ENCODE measurements around the gene SLC10A3.
A peak's percentile ranks its signal among the peaks of the same experiment; 100 is the strongest.

Gene SLC10A3

DNA sequence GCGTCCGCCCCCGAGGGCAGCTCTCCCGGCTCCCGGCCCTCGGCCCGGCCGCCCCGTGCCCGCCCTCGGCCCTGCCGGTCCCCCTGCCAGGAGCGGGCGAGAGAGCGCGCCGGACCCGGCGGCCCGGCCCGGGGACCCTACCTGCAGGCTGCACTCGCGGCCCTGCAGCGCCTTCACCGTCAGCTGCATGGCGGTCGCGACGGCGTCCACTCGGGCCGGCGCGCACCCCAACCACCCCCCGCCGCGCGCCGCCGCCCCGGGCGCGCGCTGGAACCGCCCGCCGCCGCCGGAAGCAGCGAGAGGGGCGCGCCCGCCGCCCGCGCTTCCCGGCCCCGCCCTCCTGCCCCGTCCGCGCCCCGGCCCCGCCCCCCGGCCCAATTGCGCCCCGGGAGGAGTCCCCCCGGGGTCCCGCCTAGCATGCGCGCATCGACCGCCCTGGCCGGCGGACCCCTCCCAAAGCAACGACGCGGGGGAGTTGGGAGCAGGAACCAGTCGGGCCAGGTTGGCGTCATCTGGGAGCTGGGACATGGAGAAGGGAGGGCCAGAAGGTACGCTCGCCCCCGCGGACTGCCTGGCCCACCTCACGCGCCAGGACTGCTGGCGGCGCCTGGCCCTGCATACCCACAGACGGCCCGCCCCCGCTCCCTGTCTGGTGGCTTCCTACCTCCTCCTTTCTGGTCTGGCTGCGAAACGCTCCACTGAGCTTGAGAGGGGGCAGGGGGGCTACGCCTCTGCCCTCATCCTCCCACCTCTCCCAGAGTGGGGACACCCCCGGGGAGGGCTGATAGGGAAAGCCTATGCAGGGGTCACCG is 3.8 kb downstream of the SLC10A3 start, which contains the start of gene UBL4A:
TSS of gene UBL4A (minus strand) at position 220 of the 812 bp plus-strand sequence. CDS start at position 189, 31 bp downstream.
- peak; percentile 85 for DNase-seq (ENCODE audit: low spot score)
- TF ChIP-seq, protein P1, sequence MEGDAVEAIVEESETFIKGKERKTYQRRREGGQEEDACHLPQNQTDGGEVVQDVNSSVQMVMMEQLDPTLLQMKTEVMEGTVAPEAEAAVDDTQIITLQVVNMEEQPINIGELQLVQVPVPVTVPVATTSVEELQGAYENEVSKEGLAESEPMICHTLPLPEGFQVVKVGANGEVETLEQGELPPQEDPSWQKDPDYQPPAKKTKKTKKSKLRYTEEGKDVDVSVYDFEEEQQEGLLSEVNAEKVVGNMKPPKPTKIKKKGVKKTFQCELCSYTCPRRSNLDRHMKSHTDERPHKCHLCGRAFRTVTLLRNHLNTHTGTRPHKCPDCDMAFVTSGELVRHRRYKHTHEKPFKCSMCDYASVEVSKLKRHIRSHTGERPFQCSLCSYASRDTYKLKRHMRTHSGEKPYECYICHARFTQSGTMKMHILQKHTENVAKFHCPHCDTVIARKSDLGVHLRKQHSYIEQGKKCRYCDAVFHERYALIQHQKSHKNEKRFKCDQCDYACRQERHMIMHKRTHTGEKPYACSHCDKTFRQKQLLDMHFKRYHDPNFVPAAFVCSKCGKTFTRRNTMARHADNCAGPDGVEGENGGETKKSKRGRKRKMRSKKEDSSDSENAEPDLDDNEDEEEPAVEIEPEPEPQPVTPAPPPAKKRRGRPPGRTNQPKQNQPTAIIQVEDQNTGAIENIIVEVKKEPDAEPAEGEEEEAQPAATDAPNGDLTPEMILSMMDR (IDR thresholded peaks at IDR 0.05; ENCODE audit: extremely low read depth, missing control alignments) = no peak

DNA sequence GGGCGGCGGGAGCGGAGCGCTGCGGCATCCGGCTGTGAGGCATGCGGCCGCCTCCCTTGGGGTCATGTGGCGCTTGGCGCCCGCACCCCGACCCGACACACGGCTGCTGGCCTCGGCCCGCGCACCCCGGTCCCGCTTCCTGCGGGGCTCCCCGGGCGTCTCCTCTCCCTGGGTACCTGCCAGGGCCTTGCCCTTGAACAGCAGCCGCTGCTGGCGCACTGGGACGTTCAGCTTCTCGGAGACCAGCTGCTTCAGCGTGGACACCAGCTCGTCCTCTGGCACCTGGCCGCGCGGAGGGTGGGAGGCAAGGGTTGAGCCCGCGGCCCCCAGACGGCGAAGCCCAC is 4.4 kb downstream of the SLC10A3 start:
- TF ChIP-seq, protein P1 (IDR thresholded peaks at IDR 0.05; ENCODE audit: extremely low read depth, missing control alignments) = no peak
- no peak for DNase-seq (ENCODE audit: low spot score)

DNA sequence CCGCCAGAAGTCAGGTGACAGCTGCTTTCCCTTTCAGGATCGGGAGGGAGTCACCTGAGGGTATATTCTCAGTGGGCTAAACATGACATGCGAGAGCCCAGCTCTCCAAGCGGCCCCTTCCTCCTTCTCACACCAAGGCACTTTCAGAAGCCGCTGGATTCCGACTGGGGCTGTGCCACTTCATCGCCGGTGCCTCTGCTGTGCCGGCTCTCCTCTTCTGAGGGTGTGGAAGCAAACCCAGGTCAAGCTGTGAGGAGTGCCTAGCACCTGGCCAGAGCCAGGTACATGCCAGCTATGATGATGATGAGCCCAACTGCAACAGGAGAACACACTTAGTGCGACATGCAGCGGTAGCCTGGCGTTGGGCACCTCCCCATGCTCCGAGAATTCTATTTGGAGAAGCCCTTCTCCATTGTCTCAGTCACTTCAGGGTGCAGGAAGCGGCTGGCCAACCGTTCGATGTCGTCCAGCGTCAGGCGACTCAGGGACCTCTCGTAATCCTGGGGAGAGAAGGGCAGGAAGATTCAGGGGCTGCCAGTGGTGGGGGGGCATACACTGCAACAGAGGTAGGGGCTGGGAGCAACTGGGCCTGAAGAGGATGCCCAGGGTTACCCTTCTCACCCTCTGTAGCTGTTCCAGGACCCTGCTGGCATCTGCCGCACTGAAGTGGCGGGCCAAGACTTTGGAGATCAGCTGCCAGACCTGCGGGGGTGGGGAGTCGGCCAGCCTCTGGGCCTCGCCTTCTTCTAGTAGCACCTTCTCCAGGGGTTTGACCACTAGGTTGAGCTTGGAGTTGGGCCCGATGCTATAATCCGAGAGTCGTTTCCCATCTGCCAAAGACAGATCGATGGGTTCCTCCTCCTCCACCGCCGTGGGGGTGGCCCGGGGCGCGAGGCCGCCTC is 5.0 kb downstream of the SLC10A3 start:
- no peak for DNase-seq (ENCODE audit: low spot score)
- TF ChIP-seq, protein P1 (IDR thresholded peaks at IDR 0.05; ENCODE audit: extremely low read depth, missing control alignments) = no peak

DNA sequence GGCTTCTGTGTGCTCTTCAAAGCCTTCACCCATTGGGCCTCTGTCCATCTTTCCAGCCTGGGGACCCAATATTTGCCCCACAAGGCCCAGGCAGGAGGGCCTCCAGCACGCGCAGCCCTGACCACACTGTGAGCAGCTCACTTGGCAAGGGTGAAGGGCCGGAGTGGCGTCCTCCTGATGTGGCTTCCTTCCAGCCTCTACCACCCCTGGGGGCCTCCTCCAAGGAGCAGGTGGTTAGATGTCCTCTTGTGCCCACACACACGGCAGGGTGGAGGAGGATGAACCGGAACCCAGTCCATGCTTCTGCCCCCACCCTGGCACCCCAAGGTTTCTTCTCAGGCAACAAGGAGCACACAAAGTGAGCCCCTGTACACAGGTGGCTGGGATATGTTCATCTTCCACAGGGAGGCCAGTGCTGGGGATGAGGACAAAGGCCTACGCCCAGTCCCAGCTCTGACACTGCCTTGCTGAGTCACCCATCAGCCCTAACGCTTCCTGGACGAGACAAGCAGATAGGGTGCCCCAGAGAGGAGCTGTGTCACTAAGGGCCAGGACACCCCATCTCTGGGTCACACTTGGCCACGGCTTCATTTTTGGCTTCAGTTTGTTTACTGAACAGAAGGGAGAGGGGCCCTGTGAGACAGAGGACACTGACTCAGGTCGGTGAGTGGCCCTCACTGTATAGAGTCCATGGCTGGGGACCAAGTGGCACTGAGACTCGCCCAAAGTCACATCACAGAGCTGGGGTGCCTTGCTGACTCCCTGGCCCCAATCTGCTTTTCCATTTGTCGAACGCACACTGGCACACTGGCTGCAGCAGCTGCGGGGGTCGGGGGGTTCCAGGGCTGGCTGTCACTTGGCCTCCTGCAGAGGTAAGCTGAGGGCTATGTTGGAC is 5.9 kb downstream of the SLC10A3 start:
- TF ChIP-seq, protein P1 (IDR thresholded peaks at IDR 0.05; ENCODE audit: extremely low read depth, missing control alignments) = no peak
- DNase-seq (ENCODE audit: low spot score) = no peak

DNA sequence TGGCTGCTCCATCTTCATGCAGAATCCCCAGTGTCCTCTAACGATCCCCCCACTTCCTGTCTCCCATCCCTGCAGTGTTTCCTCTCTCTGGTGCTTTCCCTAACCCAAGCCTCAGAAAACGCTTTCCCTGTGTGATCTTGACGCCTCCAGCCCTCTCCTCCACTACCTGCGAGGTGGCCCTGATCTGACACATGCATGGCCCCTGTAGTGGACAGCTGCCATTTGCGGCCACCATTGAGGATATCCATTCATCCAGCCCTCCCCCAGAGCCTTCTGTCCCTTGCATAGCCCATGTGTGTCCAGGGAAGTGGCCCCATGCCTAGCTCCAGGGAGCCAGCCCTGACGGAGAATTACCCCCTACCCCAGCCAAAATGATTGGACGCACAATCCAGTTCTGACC is 7.1 kb downstream of the SLC10A3 start:
- TF ChIP-seq, protein P1 (IDR thresholded peaks at IDR 0.05; ENCODE audit: extremely low read depth, missing control alignments) = no peak
- DNase-seq (ENCODE audit: low spot score) = no peak

DNA sequence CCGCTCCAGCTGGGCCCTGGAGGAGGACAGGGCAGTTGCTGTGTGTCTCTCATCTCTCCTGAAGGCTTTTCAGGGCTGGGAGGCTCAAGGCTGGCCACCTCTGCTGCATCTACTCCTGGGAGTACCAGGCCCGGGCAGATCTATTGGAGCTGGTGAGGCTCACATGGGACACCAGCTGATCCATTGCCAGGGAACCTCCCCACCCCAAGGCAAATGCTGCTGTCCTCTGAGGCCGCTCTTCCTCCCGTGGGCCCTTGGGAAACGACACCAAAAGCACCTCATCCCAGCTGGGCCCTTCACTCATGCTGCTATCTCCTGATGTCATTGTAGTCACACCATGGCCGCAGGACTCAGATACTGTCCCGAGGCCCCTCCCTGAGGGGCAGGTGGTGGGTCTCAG is 7.6 kb downstream of the SLC10A3 start:
- TF ChIP-seq, protein P1 (IDR thresholded peaks at IDR 0.05; ENCODE audit: extremely low read depth, missing control alignments) = no peak
- no peak for DNase-seq (ENCODE audit: low spot score)

All from GM20000 (cell line).